ENCODE measurements around the gene SUMF2.
A peak's percentile ranks its signal among the peaks of the same experiment; 100 is the strongest.
"Not testable (repeated sequence)": the region's sequence is repeated elsewhere in the genome, so short reads cannot be mapped to it uniquely, and the experiment has no call there.

SUMF2 gene

GRCh38 chr7:56063500-56063881 is 595 bp upstream of the SUMF2 start:
- no peak for DNase-seq

GRCh38 chr7:56066376-56066775 is 2.3 kb downstream of the SUMF2 start:
- DNase-seq = not testable (repeated sequence)

- DNase-seq = peak; percentile 57
Measured at GRCh38 chr7:56074371-56074791, 10.3 kb downstream of the SUMF2 start.

DNA sequence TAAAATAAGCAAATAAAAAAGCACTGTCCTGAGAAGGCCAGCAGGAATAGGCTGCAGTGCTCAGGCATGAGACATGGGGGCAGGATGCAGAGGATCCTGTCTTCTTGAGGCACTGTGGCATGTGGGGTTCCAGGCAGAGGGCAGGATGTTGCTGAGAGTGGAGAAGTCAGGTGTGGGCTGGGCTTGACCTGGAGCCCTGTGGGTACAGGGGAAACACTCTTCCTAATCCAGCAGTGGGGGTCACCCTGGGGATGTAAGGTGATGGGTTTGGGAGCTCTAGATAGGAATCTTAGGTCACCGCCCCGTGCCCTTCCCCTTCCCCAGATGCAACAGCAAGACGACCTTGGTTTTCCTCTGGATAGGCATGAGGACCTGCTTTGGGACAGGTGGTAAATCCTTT is 13.6 kb downstream of the SUMF2 start:
- DNase-seq = no peak

DNA sequence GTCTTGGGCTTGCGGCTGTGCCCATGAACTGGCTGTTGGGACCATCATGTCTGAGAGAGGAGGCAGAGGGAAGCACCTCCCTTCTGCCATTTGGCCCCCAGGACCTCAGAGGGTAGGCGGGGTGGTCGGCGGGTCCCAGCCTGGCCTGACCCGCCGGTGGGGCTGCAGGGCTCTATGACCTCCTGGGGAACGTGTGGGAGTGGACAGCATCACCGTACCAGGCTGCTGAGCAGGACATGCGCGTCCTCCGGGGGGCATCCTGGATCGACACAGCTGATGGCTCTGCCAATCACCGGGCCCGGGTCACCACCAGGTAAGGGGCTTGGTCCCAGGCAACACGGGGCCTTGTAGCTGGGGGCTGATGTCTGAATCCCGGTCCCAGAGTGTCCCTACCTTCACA is 14.1 kb downstream of the SUMF2 start:
- no peak for DNase-seq

- DNase-seq = no peak
Measured at GRCh38 chr7:56079450-56080185, 15.5 kb downstream of the SUMF2 start.

DNA sequence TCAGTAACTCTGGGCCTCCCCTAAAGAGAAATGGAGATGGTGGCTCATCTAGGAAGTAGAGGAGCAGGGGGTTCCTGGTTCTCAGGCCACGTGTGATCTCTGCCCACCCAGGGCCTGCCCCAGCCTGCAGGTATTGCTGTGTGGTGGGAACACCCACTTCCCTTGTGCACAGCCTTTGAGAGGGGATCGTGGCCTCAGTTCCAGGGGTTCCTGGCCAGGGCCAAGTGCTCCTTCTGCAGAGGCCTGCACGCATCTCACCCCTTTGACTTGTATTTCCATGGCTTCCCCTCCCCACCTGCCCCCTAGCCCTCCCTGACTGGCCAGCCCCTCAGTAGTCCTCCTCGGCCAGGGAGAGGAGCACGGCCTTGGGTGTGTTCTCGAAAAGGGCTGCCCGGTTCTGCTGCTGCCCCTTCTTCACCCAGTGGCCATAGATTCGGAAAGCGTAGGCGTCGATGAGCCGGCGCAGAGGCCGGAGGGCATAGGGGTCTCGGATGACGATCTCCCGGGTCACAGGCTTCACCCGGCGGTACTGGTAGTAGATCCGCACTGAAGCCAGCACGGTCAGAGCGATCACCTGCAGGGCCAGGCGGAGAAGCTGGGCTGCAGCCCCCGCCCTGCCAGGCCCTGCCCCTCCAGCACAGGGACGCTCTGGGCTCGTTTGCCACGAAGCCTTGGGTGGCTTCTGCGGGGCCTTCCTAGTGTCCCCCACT is 16.8 kb downstream of the SUMF2 start:
- DNase-seq = not testable (repeated sequence)

DNA sequence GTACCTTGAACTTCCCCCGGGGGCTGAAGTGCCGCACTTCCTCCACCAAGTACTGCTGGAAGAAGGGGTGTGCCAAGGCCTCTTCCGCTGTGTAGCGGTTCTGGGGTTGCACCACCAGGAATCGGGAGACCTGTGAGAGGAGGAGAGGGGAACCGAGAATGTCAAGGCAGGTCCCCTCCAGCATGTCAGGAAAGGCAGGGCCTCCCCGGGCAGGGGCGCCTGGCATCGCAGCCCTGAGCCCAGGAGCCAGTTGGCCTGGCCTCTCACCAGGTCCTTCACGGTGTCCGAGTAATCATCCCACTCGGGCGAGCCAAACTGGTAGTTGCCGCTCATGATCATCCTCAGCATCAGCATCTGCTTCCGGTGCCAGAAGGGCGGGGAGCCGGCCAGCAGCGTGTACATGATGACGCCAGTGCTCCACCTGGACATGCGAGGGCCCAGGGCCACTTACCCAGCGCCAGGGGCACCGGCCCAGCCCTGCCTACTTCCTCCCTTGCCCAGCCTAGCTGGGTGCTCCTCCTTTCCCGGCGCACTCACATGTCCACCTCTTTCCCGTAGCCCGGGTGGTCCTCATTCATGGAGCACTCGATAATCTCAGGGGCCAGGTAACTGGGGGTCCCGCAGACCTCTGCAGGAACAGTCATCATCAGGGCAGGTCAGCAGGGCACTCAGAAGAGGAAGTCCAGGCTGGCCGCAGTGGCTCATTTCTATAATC is 17.7 kb downstream of the SUMF2 start:
- no peak for DNase-seq

DNA sequence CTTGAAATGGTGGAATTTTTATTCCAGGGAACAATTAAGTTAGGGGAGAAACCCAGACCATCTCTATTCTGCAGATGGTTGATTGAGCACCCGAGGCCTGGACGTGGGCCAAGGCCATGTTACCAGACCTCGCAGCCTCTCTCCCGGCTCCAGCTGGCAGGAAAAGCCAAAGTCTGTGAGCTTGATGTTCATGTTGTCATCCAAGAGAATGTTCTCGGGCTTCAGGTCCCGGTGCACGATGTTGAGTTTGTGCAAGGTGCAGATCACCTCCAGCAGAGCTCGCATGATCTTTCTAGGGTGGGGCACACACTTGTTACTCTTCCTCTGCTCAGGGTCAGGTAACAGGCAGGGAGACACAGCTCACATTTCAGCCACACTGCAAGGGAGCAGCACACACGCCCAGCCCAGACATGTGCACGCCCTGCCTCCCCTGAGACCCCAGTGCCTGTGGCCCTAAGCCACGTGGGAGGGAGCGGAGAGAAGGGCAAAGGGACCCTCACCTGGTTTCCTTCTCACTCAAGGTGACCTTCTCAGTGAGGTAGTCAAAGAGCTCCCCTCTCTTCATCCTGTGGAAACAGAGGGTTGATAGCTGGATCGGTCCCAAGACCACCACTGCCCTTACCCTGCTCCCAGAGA is 19.2 kb downstream of the SUMF2 start:
- DNase-seq = no peak

DNA sequence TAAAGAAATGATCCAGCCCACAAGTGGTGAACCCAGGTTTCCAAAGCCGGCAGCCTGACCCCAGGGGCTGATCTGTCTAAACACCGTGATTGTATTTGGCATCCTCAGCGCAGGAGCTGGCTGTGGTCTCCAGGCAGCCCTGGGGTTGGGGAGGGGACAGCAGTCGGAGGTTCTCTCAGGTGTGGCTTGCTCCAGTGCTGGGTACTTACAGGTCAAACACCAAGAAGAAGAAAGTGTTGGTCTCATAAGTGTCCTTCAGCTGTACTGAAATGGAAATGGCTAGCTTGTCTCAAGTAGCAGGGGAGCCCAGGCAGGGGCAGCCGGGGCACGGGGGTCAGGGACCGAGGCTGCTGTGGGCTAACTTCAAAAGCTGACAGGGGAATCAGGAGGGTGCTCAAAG is 22.7 kb downstream of the SUMF2 start:
- no peak for DNase-seq

- no peak for DNase-seq
Measured at GRCh38 chr7:56087445-56087844, 23.4 kb downstream of the SUMF2 start.

DNA sequence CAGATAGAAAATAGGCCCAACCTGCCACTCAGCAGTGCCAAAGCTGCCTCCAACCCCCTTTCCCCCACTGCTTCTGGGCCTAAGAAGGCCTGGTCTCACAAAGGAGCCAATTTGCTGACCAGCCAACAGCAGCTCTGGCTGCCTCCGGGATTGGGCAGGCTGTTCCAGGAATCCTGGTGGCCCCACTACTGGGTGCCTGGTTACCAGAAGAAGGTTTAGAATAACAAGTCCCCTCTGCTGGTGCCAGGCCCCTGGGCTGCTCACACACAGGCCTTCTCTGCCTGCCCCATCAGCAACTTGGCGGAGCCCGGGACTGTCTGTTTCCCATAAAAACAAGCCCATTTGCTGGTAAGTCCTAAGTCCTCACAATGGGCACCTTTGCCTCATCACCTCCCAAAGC is 27.5 kb downstream of the SUMF2 start:
- DNase-seq = no peak

DNA sequence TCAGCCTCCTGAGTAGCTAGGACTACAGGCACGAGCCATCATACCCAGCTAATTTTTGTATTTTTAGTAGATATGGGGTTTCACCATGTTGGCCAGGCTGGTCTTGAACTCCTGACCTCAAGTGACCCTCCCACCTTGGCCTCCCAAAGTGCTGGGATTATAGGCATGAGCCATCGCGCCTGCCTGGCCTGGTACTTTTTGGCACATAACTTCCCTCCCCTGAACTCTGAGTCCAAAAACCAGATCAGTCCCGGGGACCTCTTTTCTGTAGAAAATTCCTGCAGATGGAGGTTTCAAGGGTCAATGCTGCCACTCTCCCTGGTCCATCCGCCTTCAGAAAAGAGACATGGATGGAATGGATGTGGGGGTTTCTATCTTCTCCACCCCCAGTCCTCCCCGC is 28.3 kb downstream of the SUMF2 start:
- not testable (repeated sequence) for DNase-seq

GRCh38 chr7:56092789-56093531 is 28.9 kb downstream of the SUMF2 start, which contains the start of gene PHKG1:
Gene PHKG1 (minus strand): TSS chr7:56092952. CDS start chr7:56088941, 4,011 bp downstream.
- DNase-seq = no peak

DNA sequence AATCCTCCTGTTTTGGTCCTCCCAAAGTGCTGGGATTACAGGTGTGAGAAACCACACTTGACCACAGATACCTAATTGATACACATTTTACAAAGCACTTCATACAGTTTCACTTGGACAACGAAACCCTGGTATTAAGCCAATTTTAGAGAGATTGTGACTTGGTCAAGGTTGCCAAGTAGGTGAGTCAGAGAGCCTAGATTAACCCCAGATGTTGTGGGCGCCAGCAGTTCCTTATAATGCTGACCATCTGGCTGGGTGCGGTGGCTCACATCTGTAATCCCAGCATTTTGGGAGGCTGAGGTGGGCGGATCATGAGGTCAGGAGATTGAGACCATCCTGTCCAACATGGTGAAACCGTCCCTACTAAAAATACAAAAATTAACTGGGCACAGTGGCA is 33.6 kb downstream of the SUMF2 start:
- no peak for DNase-seq

DNA sequence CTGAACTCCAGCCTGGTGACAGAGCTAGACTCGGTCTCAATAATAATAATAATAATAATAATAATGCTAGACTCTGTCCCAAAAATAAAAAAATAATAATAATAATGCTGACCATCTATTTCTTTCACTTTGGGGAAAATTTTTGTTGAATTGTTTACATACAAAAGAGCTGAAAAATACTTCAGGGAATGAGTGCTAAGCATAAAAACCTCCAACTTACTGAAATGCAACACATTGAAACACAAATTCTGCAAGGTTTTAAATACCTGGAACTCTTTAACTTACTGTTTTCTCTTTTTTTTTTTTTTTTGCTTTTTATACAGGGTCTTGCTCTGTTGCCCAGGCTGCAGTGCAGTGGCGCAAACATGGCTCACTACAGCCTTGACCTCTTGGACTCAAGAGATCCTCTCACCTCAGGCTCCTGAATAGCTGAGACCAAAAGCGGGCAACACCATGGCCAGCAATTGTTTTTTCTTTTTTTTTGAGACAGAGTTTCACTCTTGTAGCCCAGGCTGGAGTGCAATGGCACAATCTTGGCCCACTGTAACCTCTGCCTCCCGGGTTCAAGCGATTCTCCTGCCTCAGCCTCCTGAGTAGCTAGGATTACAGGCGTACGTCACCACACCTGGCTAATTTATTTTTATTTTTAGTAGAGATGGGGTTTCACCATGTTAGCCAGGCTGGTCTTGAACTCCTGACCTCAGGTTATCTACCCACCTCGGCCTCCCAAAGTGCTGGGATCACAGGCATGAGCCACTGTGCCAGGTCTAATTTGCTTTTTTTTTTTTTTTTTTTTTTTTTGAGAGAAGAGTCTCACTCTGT is 34.3 kb downstream of the SUMF2 start:
- DNase-seq = not testable (repeated sequence)

- no peak for DNase-seq
Measured at GRCh38 chr7:56099653-56100052, 35.6 kb downstream of the SUMF2 start.

DNA sequence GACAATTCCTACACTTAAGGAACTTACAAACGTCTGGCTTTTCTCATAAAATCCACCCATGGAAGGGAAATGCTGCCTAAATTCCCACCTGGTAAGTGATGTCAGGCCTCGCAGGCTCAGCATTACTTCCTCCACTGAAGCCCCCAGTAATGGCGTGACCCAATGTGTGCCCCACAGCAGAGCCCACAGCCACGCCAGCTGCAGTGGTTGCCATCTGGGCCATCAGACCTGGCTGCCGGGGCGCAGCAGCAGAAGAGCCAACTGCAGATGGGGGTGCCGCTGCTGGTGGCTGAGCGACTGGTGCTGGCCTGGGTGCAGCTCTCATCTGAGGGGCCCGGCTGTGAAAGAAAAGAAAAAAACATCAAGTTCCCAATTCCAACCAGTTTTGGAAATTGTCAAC is 40.1 kb downstream of the SUMF2 start:
- not testable (repeated sequence) for DNase-seq

DNA sequence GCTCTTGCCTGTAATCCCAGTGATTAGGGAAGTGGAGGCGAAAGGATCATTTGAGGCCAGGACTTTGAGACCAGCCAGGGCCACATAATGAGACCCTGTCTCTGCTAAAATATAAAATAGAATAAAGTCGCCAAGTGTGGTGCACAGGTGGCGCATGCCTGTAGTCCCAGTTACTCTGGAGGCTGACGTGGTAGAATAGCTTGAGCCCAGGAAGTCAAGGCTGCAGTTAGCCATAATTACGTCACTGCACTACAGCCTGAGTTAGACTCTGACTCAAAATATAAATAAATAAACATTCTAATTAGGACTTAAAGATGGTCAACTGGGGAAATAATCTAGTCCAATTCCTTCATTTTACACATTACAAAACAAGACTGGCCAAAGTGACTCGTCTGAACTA is 41.4 kb downstream of the SUMF2 start:
- DNase-seq = no peak

DNA sequence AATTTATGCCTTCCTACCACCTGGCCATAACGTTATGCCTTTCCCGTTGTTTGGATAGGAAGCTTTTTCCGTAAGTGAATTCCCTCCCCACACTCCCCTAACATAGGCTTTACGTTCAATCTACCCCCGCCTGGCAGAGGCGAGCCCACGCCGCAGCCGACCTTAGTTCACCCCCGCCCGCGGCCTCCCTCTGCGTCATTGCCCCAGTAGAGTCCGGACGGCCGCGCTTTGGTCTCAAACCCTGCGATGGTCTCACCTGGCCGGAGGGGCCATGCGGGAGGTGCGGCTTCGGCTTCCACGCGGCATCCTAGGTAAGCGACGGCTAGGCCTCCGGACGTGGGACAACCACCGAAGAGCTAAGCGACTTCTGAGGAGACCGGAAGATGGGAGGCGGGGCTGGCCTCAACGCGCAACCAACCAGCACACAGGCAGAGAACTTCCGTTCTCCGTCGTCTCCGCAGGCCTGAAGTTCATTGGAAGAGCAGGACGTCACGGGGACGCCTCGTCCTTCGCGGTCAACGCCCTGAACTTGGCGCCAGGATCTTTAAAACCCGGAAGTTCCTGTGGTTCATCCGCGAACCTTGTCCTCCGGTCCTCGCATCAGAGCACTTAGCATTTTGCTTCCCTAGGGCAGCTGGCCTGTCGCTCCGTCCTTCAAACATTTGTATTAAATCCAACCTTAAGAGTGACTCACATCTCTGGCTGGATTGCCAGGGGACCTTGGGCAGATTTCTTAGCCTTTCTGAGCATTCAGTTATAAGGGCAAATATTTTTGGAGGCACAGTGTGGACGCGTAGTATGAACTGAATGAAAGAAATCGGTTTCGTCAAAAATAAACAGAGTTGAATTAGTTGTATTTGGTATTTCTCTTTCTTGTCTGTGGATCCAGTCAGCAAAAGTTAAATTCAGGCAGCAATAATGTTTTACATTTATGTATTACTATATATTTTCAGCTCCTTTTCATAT is 42.3 kb downstream of the SUMF2 start, which contains the start of gene CHCHD2:
Gene CHCHD2, minus strand, starts transcription at position 369 of the 966 bp plus-strand sequence. Its CDS starts 63 bp downstream, at position 306.
- DNase-seq = peak; percentile 90

Data from stimulated activated CD4-positive, alpha-beta T cell treated with anti-CD3 and anti-CD28 coated beads, Interleukin-4, amount 100 ng/mL, for 1 hour (primary cell).